Stimulated activated naive CD4-positive, alpha-beta T cell treated with Interleukin-2 at 50 U/mL for 16 hours (primary cell): ENCODE results near the gene YY1.
A peak's percentile ranks its signal among the peaks of the same experiment; 100 is the strongest.
"Not testable (repeated sequence)": the region's sequence is repeated elsewhere in the genome, so short reads cannot be mapped to it uniquely, and the experiment has no call there.

Source experiments
- DNase-seq: peaks from one replicate; lab custom pipeline; 2025; lab: John Stamatoyannopoulos, UW

The YY1 gene

GRCh38 chr14:100238419-100239210 is at the start of gene YY1:
Gene YY1, plus strand, starts transcription at chr14:100239144. Its CDS starts 101 bp downstream, at chr14:100239245.
- DNase-seq, result peak; percentile 99

DNA sequence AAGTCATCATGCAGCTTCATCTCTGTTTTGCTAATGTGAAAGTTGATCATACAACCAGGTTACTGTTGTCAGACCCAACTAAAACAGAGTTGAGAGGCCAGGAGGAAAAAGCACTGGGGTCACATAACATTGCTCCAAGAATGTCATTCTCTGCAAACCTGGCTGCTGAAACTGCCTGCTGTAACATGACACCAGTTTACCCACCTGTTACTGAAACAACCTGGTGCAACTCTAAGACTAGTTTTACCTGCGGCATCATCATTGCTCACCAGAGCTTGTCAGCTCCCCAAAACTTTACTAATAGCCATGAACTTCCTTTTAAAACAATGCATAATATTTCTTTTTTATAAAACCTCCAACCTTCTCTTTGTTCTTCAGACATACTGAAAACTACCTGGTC is 48.8 kb upstream of the YY1 start:
- no peak for DNase-seq

GRCh38 chr14:100191584-100192249 is 47.2 kb upstream of the YY1 start:
- no peak for DNase-seq

DNA sequence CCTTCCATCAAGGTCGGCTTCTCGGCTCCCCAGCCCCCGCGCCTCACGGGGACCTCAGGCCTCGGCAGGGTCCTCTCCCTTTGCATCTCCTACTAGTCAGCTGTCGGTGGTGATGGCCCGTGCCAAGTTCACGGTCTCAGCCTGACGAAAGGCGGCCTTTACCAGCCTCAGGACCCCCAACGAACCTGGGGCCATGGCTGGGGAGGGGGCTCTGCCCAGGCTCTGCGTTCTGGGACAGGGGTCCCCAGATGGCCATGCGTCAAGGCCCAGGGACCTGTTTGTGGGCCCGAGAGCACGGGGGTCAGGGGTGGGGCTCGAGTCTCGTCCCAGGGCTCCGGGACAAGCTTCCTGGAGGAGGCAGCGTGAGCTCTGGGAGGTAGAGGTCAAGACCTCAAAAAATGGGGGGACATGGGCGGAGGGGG is 46.7 kb upstream of the YY1 start:
- no peak for DNase-seq

DNA sequence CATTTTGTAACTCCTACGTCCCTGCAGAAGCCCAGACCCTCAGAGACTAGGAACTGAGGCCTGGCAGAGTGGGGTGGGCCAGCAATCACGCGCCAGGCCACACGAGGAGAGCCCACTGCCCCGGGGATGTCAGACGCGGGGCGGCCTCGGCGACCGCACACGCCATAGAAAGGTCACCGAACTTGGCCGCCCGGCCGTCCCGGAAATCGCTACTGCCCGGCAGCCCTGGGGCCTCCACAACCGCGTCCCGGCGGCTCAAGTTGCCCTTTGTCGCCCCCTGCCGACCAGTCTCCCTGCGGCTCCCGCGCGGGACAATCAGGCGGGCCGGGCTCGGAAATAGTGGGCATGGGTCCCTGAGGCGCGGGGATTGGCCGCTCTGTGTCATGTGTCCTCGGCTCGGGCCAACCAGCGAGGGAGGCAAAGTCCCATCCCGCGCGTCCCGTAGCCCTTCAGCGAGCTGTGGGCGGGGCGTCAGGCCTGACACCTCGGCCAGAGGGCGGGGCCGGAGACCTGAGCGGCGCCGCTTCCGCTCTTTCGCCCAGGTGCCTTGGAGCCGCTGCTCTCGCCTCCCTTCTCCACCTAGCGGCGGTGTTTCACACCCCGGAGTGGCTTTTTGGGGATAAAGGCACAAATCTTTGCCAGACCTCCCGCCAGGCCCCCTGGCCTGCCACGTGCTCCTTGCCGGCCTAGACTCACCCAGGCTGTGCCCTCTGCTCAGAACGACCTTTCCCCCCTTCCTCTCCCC is 46.1 kb upstream of the YY1 start:
- peak; percentile 100 for DNase-seq

- DNase-seq, result no peak
Observed at GRCh38 chr14:100193417-100194357, 45.3 kb upstream of the YY1 start.

GRCh38 chr14:100199240-100199860 is 39.6 kb upstream of the YY1 start:
- no peak for DNase-seq

- no peak for DNase-seq
Observed at GRCh38 chr14:100200311-100200710, 38.6 kb upstream of the YY1 start.

GRCh38 chr14:100201701-100202100 is 37.2 kb upstream of the YY1 start:
- DNase-seq, result no peak

DNA sequence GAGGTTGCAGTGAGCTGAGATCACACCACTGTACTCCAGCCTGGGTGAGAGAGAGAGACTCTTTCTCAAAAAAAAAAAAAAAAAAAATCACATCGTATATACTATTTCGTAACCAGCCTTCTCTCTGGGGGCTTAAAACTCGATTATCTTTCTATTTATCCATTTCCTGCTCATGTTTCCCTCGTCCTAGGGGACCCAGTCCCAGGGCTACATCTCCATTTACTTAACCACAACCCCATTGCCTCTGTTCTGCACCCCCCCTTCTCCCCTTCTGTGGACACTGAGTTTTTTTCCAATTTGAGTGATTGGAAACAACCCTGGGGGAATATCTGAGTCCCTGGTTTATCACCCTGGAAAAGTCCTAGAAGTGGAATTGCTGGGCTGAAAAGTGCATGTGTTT is 36.2 kb upstream of the YY1 start:
- no peak for DNase-seq

- DNase-seq, result no peak
Observed at GRCh38 chr14:100203146-100203545, 35.8 kb upstream of the YY1 start.

DNA sequence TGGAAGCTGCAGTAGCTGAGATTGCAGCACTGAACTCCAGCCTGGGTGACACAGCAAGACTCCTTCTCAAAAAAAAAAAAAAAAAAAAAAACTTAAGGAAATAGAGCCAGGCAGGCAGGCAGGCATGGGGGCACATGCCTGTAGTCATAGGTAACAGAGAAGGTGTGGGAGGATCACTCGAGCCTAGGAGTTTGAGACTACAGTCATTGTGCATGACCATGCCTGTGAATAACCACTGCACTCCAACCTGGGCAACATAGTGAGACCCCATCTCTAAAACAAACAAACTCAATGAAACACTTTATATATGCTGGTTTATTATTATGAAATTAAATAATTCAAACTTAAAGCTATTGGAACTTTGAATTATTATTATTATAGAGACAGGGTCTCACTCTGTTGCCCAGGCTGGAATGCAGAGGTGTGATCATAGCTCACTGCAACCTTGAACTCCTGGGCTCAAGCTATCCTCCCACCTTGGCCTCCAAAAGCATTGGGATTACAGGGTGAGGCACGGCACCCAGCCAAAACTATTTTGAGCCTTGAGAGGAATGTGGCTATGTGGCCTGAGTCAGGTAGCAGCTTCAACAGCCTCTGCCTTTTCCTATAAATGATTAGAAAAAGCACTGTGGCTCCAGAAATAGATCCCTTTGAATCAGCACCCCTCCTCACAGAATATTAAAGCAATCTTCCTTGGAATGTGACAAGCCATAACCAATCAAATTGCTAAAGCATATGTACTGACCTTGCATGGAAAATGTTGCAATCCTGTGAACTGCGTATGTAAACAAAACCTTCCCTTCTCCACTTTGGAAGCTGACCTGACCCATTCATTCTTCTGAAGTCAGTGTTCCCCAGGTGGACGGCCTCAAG is 34.7 kb upstream of the YY1 start:
- no peak for DNase-seq

DNA sequence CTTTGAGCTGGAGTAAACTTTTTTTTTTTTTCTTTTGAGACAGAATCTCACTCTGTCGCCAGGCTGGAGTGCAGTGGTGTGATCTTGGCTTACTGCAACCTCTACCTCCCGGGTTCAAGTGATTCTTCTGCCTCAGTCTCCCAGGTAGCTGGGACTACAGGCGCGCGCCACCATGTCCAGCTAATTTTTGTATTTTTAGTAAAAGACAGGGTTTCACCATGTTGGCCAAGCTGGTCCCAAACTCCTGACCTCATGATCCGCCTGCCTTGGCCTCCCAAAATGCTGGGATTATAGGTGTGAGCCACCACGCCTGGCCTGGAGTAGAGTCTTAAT is 34.1 kb upstream of the YY1 start:
- DNase-seq, result not testable (repeated sequence)

GRCh38 chr14:100207588-100207987 is 31.4 kb upstream of the YY1 start:
- DNase-seq, result not testable (repeated sequence)

GRCh38 chr14:100208136-100208535 is 30.8 kb upstream of the YY1 start:
- not testable (repeated sequence) for DNase-seq

GRCh38 chr14:100211366-100211765 is 27.6 kb upstream of the YY1 start:
- no peak for DNase-seq

DNA sequence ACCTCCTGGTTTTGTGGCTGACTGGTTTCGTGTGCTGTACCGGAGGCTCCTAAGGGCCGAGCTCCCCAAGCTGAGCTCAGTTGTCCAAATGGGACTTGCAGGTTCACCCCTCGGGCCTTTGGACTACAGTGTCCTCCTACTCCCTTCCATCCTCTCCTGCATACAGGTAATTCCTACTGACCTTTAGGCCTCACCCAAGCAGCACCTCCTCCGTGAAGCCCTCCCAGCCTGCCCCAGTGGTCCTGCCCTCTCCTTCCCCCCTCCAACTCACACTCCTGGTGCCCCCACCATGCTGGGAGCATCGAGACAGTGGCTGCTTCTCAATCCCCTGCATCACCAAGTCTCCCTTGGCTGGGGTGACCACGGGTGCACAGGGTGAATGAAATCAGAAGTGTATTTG is 27.1 kb upstream of the YY1 start:
- DNase-seq, result no peak

GRCh38 chr14:100212476-100213333 is 26.2 kb upstream of the YY1 start:
- DNase-seq, result no peak

- no peak for DNase-seq
Observed at GRCh38 chr14:100213587-100213955, 25.4 kb upstream of the YY1 start.
